ENCODE results near the gene MPL.

MPL gene

DNA sequence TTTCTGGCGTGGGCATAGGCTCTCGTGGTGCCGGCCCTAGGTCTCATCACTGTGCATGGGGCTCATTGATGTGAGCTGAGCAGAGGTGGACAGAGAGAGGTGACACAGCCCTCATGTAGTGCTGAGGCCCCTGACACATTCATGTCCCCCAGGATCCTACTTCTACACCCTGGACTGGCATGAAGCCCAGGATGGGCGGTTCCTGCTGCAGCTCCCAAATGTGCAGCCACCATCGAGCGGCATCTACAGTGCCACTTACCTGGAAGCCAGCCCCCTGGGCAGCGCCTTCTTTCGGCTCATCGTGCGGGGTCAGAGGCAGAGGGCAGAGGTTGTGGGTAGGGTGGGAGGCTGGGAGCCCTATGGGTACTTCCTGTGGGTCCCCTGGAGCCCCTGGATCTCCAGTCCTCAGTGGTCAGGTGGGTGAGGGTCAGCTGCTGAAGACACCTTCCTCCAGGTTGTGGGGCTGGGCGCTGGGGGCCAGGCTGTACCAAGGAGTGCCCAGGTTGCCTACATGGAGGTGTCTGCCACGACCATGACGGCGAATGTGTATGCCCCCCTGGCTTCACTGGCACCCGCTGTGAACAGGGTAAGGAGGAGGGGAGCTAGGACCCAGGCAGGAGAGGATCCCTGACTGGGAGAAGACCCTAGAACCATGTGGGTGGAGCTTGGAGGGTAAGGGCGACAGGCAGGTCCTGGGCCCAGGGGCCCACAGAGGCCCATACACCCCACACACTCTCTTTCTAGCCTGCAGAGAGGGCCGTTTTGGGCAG is 30.7 kb upstream of the MPL start:
- no peak for DNase-seq

DNA sequence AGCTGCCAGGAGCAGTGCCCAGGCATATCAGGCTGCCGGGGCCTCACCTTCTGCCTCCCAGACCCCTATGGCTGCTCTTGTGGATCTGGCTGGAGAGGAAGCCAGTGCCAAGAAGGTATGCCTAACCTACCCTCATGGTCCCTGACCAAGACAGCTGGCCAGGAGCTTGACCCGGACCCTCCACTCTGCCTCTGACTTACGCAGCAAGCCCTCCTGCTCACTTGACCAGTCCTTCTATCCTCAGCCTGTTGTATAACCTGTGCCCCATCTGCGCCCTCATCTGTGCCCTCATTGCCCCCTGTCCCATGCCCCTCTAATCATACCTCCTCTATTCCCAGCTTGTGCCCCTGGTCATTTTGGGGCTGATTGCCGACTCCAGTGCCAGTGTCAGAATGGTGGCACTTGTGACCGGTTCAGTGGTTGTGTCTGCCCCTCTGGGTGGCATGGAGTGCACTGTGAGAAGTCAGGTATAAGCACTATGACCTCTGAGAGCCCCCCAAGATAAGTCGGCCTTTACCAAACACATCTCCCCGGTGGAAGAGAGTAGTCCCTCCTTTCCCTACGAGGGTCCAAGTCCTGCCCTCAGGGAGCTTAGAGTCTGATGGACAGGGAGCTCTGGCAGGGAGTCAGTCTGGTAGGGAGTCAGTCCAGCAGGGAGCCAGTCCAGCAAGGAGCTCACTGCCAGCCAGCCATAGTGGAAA is 30.0 kb upstream of the MPL start:
- no peak for DNase-seq

DNA sequence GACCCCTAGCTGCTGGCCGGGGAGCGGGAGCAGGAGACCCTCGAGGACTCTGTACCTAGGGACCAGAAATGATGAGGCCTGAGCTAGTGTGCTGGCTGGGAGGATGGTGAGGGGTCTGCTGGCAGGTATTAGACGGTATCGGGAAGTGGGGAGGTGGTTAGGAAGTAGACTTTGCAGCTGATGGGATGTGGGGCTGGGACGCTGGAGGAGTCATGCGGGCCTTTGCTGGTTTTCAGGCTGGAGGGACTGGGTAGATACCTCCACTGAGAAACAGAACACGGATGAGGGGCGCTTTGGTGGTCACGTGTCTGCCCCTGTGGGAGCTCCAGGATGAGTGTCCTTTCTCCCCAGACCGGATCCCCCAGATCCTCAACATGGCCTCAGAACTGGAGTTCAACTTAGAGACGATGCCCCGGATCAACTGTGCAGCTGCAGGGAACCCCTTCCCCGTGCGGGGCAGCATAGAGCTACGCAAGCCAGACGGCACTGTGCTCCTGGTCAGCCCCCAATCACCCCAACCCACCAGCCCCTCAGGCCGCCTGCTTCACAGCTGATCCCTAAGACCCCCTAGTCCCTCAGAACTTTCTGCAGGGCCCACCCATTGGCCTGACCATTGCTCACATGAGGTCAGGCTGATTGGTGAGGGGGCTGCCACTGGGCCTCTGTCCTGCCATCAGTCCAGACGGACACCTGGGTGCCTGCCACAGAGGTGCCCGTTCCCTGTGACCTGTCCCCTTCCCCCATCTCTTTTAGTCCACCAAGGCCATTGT is 28.8 kb upstream of the MPL start:
- no peak for DNase-seq

DNA sequence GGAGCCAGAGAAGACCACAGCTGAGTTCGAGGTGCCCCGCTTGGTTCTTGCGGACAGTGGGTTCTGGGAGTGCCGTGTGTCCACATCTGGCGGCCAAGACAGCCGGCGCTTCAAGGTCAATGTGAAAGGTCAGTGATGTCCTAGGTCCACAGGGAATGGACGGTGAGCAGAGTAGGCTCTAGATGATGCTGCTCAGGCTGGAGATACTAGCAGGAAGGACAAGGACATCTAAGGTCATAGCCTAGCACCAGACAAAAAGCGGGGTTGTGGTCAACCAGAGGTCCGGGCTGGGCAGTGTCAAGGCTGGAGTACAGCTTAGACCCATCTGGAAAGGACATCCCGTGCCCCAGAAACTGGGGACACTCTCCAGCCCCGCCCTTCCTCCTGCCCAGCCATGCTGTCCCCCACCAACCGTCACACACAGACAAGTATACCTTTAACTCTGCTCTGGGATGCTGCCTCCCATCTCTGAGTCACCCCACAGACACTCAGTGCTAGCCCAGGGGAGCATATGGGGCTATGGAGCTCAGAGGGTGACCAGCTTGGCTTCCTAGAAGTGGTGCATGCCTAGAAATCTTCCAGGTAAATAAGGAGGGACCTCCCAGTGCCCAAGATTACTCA is 28.1 kb upstream of the MPL start:
- no peak for DNase-seq

DNA sequence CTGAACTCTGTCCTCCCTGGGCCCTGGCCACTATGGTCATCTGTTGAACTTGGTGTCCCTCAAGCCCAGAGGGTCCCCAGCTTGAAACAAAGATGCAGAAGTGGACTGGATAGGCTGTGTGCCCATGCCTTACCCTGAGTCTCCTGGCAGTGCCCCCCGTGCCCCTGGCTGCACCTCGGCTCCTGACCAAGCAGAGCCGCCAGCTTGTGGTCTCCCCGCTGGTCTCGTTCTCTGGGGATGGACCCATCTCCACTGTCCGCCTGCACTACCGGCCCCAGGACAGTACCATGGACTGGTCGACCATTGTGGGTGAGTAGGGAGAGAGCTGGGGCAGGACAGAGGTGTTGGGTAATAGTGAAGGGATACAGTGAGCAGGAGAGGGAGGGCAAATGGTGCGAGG is 26.1 kb upstream of the MPL start:
- no peak for DNase-seq

DNA sequence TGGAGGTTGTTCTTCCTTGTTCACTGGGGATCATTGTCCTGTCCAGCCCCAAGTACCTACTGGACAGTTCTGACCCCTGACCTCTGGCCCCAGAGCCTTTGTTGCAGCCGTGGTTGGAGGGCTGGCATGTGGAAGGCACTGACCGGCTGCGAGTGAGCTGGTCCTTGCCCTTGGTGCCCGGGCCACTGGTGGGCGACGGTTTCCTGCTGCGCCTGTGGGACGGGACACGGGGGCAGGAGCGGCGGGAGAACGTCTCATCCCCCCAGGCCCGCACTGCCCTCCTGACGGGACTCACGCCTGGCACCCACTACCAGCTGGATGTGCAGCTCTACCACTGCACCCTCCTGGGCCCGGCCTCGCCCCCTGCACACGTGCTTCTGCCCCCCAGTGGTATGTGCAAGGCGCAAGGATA is 25.4 kb upstream of the MPL start:
- DNase-seq: no peak

DNA sequence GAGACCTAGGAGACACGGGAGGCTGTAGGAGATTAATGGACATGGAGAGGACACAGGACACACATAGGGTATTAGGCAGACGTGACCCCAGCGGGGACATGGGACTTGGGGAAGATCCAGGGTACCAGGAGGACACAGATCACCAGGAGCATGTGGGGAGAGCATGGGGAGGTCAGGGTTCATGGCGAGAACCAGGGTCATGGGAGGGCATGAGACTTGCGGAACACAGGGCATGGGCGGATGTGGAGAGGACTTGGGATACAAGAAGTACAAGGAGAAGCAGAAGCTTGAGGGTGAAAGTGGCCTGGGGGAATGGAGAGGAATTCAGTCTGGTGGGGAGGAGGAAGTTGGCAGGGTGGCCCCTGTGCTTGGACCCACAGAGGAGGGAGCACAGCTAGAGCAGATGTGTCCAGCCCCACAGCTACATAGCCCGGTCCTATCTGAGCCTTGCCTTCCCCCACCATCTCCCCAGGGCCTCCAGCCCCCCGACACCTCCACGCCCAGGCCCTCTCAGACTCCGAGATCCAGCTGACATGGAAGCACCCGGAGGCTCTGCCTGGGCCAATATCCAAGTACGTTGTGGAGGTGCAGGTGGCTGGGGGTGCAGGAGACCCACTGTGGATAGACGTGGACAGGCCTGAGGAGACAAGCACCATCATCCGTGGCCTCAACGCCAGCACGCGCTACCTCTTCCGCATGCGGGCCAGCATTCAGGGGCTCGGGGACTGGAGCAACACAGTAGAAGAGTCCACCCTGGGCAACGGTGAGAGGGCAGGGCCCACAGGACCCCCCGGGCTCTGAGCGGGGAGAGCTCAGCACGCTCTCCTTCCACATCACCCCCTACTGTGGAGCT is 24.7 kb upstream of the MPL start:
- DNase-seq: no peak

DNA sequence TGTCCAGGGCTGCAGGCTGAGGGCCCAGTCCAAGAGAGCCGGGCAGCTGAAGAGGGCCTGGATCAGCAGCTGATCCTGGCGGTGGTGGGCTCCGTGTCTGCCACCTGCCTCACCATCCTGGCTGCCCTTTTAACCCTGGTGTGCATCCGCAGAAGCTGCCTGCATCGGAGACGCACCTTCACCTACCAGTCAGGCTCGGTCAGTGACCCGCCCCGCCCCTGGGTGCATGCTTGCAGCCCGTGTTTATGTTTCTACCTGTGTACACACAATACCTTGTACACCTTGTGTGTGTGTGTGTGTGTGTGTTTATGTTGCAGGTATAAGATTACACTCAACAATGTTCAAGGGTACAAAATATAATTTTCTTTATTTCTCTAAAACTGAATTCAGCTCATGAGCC is 23.8 kb upstream of the MPL start:
- DNase-seq: no peak

DNA sequence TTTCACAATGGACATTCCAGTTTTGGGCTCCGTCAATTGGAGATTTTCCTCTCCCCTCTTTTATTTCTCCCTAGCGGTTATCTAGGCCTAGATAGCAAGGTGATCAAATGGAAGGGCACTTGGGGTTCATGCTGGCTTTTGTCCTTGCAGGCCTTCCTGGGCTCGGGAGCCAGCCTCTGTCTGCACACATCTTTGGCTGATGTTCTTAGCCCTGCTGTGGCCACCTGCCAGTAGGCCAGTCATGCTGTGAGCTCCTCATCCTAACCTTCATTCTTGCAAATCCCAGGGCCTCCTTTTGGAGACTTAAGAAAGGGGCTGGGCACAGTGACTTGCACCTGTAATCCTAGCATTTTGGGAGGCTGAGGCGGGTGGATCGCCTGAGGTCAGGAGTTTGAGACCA is 23.4 kb upstream of the MPL start:
- no peak for DNase-seq

DNA sequence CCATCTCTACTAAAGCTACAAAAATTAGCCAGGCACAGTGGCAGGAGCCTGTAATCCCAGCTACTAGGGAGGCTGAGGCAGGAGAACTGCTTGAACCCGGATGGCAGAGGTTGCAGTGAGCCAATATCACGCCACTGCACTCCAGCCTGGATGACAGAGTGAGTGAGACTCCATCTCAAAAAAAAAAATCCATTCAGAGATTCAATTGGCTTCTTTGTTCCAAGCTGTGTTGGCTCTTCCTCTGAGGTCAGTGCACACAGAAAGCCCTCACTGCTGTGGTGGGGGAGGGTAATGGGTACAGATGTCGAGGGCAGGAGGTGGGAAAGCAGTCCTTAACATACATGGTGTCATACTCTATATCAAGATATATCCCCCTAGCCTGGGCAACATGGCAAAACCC is 22.1 kb upstream of the MPL start:
- DNase-seq: no peak

DNA sequence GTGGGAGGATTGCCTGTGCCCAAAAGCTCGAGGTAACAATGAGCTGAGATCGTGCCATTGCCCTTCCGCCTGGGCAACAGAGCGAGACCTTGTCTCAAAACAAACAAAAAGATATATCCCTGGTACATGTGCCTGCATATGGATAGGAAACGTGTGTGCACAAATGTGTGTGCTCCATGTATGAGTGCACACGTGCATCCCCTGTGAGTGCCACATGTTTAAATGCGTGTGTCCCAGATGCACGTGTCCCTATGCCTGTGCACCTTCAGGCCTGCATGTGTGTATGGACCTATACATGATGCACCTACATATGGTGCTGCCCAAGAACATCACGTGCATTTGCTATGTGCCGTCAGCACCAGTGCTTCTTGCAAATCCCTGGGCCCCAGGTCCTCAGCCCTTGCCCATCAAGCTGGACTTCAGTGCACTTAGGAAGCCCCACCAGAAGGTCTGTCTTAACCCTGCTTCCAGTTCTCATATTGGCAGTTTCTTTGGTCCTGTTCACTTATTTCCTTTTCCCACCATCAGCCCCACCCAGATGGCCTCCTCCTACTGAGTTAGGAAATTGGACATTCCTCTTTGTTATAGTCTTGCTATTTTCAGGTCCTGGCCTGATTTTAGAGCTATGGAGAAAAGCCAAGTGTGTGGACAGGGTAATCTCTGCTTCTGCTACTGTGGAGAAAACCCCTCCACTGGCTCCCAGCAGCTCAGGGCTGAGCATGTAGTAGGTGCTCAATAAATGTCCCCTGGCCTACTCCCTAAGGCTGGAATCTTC is 21.5 kb upstream of the MPL start:
- no peak for DNase-seq

DNA sequence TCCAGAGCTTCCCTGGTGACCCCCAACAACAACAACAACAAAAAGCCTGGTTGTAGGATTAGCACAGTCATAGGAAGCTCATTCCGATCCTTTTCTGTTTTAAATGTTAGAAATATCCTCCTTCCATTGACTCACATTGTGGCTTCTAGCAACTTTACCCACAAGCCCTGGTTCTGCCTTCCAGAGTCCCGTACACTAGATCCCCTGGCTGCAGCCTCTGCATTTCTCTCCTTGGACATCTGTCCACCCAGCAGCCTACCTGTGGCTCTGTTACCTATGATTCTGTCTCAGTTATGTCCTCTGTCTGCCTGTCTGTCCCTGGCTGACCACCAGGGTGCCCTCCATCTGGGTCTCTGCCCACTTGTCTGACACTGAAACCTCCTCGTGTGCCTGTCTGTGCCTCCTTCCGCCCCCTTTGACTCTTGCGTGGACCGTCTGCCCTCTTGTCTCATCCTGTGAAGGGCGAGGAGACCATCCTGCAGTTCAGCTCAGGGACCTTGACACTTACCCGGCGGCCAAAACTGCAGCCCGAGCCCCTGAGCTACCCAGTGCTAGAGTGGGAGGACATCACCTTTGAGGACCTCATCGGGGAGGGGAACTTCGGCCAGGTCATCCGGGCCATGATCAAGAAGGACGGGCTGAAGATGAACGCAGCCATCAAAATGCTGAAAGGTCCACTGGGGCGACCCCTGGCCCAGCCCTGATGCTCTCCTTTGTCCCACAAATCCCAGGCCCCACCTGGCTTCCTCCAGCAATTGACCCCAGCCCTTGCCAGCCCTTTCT is 20.7 kb upstream of the MPL start:
- DNase-seq: no peak

DNA sequence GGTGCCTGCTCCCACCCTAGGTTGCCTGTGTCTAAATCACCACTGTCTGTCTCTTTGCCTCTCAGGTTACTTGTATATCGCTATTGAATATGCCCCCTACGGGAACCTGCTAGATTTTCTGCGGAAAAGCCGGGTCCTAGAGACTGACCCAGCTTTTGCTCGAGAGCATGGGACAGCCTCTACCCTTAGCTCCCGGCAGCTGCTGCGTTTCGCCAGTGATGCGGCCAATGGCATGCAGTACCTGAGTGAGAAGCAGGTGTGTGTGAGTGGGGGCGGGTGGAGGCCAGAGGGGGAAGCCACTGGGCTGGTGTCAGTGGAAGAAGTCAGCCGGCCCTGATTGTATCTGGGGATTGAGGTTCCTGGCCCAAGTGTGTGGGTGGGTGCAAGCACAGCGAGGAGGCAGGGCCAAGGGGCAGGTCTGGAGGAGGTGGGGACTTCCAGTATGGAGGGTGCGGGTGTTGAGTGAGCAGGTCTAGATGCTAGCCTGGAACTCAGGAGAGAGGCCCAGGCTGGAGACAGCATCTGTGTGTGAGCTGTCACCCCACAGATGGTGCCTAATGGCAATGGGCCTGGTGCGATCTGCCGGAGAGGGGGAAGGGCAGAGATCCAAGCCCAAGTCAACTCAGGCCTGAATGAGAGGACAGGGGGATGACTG is 19.7 kb upstream of the MPL start:
- DNase-seq: no peak

DNA sequence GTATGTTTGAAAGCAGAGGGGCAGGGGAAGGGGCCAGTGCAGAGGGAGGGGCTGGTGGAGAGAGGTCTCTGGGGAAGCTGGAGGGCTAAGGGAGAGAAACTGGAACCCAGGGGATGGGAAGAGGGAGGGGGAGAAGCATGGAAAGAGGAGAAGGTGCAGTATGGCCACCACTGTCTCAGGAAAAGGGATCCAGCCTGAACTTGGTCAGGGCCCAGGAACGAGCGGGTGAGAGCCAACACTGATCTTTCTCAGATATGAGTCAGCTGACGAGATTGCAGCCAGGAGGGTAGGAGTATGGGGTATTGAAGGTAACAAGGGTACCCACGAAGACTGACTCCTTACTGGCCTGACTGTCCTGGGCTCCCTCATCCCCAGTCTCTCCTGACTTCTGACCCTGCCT is 18.8 kb upstream of the MPL start:
- no peak for DNase-seq

DNA sequence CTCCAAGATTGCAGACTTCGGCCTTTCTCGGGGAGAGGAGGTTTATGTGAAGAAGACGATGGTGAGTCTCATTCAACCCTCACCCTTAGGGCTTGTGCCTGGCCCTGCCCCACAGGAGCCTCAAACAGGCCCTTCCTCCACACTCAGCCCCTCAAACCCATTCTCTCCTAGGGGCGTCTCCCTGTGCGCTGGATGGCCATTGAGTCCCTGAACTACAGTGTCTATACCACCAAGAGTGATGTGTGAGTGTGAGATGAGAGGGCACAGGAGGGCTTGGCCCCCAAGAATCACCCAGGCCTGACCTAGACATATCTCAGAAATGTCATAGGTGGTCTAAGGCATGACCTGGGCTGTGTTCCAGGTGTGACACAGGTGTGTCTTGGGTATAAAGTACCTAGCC is 18.3 kb upstream of the MPL start:
- no peak for DNase-seq

DNA sequence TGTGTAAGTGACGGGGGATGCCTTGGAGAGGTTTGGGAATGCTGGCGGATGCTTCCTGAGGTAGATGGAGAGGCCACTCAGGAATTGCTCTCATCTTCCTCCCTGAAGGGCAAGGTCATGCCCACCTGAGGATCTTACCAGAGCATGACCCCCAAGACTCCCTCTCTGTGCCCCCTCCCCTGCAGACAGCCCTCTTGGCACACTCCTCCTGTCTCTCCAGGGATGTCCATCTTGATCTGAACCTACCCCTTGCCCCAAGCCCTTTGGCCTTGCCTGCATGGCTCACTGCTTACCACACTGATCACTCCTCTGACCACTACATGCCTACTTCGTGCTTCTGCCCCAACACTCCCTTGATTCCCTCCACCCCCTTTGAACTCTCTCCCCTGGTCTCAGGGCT is 17.9 kb upstream of the MPL start:
- DNase-seq: no peak

DNA sequence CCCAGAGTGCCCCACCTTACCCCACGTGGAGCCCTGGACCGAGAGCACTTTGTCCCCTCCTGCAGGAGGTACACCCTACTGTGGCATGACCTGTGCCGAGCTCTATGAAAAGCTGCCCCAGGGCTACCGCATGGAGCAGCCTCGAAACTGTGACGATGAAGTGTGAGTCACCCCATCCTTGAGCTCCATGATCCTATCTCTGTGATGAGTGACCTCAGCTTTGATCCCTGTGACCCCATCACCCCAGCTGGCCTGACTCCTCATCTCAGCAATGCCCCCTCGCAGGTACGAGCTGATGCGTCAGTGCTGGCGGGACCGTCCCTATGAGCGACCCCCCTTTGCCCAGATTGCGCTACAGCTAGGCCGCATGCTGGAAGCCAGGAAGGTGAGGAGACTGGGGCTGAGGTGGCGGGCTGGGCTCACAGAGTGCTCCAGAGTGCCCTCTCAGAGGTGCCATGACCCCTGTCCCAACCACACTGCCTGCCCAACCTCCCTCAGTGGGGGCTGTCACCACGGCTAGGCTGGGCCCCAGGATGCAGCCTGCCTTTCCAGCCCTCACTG is 16.2 kb upstream of the MPL start:
- DNase-seq: no peak

DNA sequence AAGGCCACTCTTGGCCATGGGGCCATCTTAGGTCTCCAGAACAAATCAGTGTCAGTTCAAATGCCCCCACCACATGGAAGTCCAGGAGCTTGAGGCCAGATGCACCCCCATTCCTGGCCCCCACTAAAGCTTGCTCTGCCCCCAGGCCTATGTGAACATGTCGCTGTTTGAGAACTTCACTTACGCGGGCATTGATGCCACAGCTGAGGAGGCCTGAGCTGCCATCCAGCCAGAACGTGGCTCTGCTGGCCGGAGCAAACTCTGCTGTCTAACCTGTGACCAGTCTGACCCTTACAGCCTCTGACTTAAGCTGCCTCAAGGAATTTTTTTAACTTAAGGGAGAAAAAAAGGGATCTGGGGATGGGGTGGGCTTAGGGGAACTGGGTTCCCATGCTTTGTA is 15.1 kb upstream of the MPL start:
- DNase-seq: no peak

DNA sequence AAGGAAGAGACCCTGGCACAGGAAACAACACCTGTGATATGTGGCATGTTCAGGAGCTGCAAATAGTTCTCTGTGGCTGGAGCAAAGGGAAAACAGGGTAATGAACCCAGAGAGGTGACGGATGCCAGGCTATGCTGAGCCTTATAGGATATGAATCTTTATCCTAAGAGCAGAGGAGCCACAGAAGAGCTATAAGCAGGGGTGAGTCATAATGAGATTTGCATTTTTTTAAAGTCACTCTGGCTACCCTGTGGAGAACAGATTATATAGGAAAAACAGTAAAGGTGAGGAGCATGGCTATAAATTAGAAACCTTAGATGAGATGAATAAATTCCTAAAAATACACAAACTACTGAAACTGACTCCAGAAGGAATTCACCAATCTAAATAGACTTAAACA is 12.8 kb upstream of the MPL start:
- DNase-seq: no peak

DNA sequence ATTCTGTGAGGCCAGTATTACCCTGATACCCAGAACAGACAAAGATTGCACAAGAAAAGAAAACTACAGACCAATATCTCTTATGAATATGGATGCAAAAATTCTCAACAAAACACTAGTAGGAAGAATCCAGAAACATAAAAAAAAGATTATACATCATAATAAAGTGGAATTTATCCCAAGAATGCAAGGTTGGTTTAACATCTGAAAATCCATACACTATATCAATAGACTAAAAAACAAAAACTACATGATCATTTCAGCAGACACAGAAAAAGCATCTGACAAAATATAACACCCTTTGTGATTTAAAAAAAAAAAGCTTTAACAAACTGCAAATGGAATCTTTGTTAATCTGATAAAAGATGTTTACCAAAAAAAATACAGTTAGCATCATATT is 12.2 kb upstream of the MPL start:
- DNase-seq: no peak

All from T-helper 1 cell (primary cell).